ENCODE data around the gene MEAK7. TPM values are rescaled to one million over a fixed set of nuclear protein-coding genes. Genes with fewer than 3 reads are reported as not detected.

The MEAK7 gene
- total RNA-seq, 1 donor from 2014 or later: 30.3 TPM

GRCh38 chr16:84463221-84463620 lies 41.2 kb downstream of the MEAK7 start:
- Mint-ChIP-seq H3K4me3 (no peak overlapping the region), H3K4me1 (ENCODE audit: unreplicated experiment) (peaks cover 9% of the 10 kb centered on the region), H3K27me3 (no peaks in the 10 kb centered on the region), H3K36me3 (peaks cover 34% of the 10 kb centered on the region), H3K9me3 (no peaks in the 10 kb centered on the region), H3K27ac (no peak overlapping the region)
- DNase-seq (ENCODE audit: extremely low spot score, unreplicated experiment): peak; percentile 50
- no peak for TF ChIP-seq CTCF (conservative IDR thresholded peaks at IDR 0.05)

- no peaks in the 10 kb centered on the region for H3K9me3 Mint-ChIP-seq
- H3K4me3 Mint-ChIP-seq: no peak overlapping the region
- H3K36me3 Mint-ChIP-seq: peaks cover 30% of the 10 kb centered on the region
- TF ChIP-seq CTCF (conservative IDR thresholded peaks at IDR 0.05): no peak
- no peak overlapping the region for H3K27ac Mint-ChIP-seq
- peaks cover 9% of the 10 kb centered on the region for H3K4me1 Mint-ChIP-seq (ENCODE audit: unreplicated experiment)
- DNase-seq (ENCODE audit: extremely low spot score, unreplicated experiment): peak; percentile 55
- no peaks in the 10 kb centered on the region for H3K27me3 Mint-ChIP-seq
These were observed 41.9 kb downstream of the MEAK7 start for GRCh38 chr16:84462296-84463210.

DNA sequence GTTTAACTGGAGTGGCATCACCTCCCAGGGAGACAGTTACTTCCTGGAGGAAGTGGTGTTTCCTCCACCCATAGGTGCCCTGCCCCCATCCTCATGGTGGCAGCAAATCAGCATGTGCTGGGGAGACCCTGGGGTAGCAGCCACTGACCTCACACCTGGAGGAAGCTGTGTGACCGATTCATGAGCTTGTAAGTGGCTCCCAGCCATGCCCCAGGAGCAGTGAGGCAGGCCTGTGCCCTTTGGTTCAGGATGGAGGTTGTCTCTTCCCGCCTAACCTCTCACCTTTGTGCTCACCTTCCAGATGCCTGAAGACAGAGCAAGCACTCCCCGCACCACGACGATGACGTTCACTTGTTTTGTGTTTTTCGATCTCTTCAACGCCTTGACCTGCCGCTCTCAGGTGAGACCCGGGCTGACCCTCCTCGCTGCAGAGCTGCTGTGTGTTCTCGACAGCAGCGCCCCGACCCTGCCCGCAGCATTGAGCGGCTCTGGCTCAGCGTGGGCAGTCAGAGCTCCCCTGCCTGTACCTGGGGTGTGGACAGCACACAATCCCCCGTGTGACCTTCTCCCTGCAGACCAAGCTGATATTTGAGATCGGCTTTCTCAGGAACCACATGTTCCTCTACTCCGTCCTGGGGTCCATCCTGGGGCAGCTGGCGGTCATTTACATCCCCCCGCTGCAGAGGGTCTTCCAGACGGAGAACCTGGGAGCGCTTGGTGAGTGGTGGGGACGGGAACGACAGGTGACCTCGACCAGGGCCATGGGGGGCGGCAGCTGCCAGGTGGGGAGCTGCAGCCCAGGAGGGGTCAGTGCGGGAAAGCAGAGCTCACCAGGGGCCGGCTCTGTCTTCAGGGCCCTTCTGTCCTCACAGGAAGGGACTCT lies 42.8 kb downstream of the MEAK7 start:
- Mint-ChIP-seq H3K9me3 (no peaks in the 10 kb centered on the region), H3K4me1 (ENCODE audit: unreplicated experiment) (peaks cover 9% of the 10 kb centered on the region)
- DNase-seq (ENCODE audit: extremely low spot score, unreplicated experiment): peak; percentile 64

DNA sequence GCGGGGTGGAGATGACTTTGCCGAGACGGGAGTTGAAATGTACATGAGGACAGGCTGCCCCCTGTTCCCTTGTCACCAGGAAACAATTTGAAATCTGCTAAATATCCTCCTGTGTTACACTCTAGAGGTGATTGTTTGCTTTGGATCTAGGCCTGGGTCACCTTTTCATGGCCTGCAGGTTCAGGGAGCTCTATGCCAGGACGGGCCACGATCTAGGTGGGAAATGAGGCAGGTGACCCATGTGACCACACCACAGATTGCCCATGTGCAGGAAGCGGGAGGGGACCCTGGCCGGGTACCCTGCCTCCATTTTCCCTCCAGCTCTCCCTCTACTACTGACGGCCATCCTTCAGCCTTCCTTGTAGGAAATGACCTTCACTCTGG lies 43.4 kb downstream of the MEAK7 start:
- Mint-ChIP-seq H3K4me1 (ENCODE audit: unreplicated experiment) (peaks cover 9% of the 10 kb centered on the region), H3K4me3 (no peak overlapping the region), H3K36me3 (peaks cover 16% of the 10 kb centered on the region), H3K9me3 (no peaks in the 10 kb centered on the region), H3K27ac (no peak overlapping the region), H3K27me3 (no peaks in the 10 kb centered on the region)
- no peak for TF ChIP-seq CTCF (conservative IDR thresholded peaks at IDR 0.05)
- DNase-seq (ENCODE audit: extremely low spot score, unreplicated experiment): no peak

More for the DNA sequence above, 42.8 kb downstream of the MEAK7 start:
- no peak for TF ChIP-seq CTCF (conservative IDR thresholded peaks at IDR 0.05)
- Mint-ChIP-seq H3K27me3 (no peaks in the 10 kb centered on the region), H3K36me3 (peaks cover 23% of the 10 kb centered on the region), H3K4me3 (no peak overlapping the region), H3K27ac (no peak overlapping the region)

GRCh38 chr16:84460406-84461028 lies 43.9 kb downstream of the MEAK7 start:
- Mint-ChIP-seq H3K27ac (no peak overlapping the region), H3K36me3 (peaks cover 12% of the 10 kb centered on the region), H3K9me3 (no peaks in the 10 kb centered on the region), H3K4me1 (ENCODE audit: unreplicated experiment) (peaks cover 9% of the 10 kb centered on the region), H3K27me3 (no peaks in the 10 kb centered on the region), H3K4me3 (no peak overlapping the region)
- peak; percentile 65 for DNase-seq (ENCODE audit: extremely low spot score, unreplicated experiment)
- no peak for TF ChIP-seq CTCF (conservative IDR thresholded peaks at IDR 0.05)
